Hepatocyte (in vitro differentiated cells): Measurements from ENCODE around the gene NUF2. TPM values are rescaled to one million over a fixed set of nuclear protein-coding genes. Genes with fewer than 3 reads are reported as not detected.

Experiments
- DNase-seq: peaks from one replicate; pipeline ENCODE4 v3.0.0-alpha.2; 2016; ENCODE audit warnings: low spot score
- H2AFZ ChIP-seq: fragments of 200-600 bp; sonication (generic); 2 replicates; pipeline ENCODE4 v1.6.0; 2016; ENCODE audit warnings: antibody characterized with exemption, mild to moderate bottlenecking
- H3K27ac ChIP-seq: fragments of 200-600 bp; sonication (generic); 2 replicates; pipeline ENCODE4 v1.5.1; 2016; ENCODE audit warnings: mild to moderate bottlenecking
- H3K27me3 ChIP-seq: fragments of 200-600 bp; sonication (generic); 2 replicates; pipeline ENCODE4 v1.6.1; 2016
- H3K36me3 ChIP-seq: fragments of 200-600 bp; sonication (generic); replicated peaks from 2 replicates; pipeline ENCODE4 v1.5.1; 2016; ENCODE audit warnings: low read depth; ENCODE audit not compliant: insufficient read depth
- H3K4me1 ChIP-seq: fragments of 200-600 bp; sonication (generic); 2 replicates; pipeline ENCODE4 v1.5.1; 2016; ENCODE audit warnings: mild to moderate bottlenecking, moderate library complexity; ENCODE audit not compliant: insufficient read depth
- H3K4me2 ChIP-seq: fragments of 200-600 bp; sonication (generic); 2 replicates; pipeline ENCODE4 v1.6.0; 2016
- H3K4me3 ChIP-seq: fragments of 200-600 bp; sonication (generic); 2 replicates; pipeline ENCODE4 v1.5.1; 2016; ENCODE audit warnings: mild to moderate bottlenecking
- H3K79me2 ChIP-seq: fragments of 200-600 bp; sonication (generic); 2 replicates; pipeline ENCODE4 v1.6.0; 2017; ENCODE audit warnings: mild to moderate bottlenecking
- H3K9me2 ChIP-seq: fragments of 200-600 bp; sonication (generic); replicated peaks from 2 replicates; pipeline ENCODE4 v1.6.0; 2017; ENCODE audit warnings: mild to moderate bottlenecking; ENCODE audit not compliant: insufficient read depth
- H3K9me3 ChIP-seq: fragments of 200-600 bp; sonication (generic); 2 replicates; pipeline ENCODE4 v1.5.1; 2016; ENCODE audit warnings: low read depth, mild to moderate bottlenecking
- H4K20me1 ChIP-seq: fragments of 200-600 bp; sonication (generic); 2 replicates; pipeline ENCODE4 v1.6.0; 2016; ENCODE audit warnings: mild to moderate bottlenecking; ENCODE audit not compliant: insufficient read depth, poor library complexity, severe bottlenecking
- CTCF ChIP-seq: fragments of 200-600 bp; sonication (generic); IDR thresholded peaks from 2 replicates; pipeline ENCODE4 v1.5.1; 2016; ENCODE audit warnings: antibody characterized with exemption, mild to moderate bottlenecking; ENCODE audit not compliant: poor library complexity
- EZH2 ChIP-seq: fragments of 200-600 bp; sonication (generic); IDR thresholded peaks from 2 replicates; pipeline ENCODE4 v1.6.1; 2016; ENCODE audit warnings: antibody characterized with exemption, mild to moderate bottlenecking, borderline replicate concordance
- EZH2phosphoT487 ChIP-seq: fragments of 200-600 bp; sonication (generic); IDR thresholded peaks from one replicate; pipeline ENCODE4 v1.6.1; 2018; ENCODE audit warnings: antibody characterized with exemption, mild to moderate bottlenecking, low read depth, moderate library complexity; ENCODE audit not compliant: unreplicated experiment, severe bottlenecking
- WGBS: methylation state at CpG from one replicate; pipeline ENCODE4 v1.1.6; 2016; ENCODE audit warnings: low lambda C conversion rate; ENCODE audit errors: missing lambda C conversion rate; 5-methylcytosine and 5-hydroxymethylcytosine counted together
- polyA plus RNA-seq: library from polyadenylated mRNA; unstranded; fragments of >200 nt; fragmentation: Nextera tagmentation; extraction: Ambion mirVana; gene quantifications from 2 replicates; pipeline ENCODE4 v1.2.1, GENCODE V29; 2016
- total RNA-seq: library from RNA; depleted of rRNA; stranded (reverse); fragments of >200 nt; gene quantifications from 2 replicates; pipeline ENCODE4 v1.2.3, GENCODE V29; 2014

The NUF2 gene
- total and polyA plus RNA-seq, 2 experiments from 2014 or later = 2.6 to 7.0 TPM

- Histone ChIP-seq H3K27me3 (no peaks in the 10 kb centered on the region), H3K4me3 (no peak overlapping the region)
Measured at GRCh38 chr1:163300568-163300967, 21.2 kb upstream of the NUF2 start.

GRCh38 chr1:163303561-163303960 lies 18.2 kb upstream of the NUF2 start:
- Histone ChIP-seq H3K4me1 (no peaks in the 10 kb centered on the region), H3K4me2 (no peak overlapping the region), H4K20me1 (no peaks in the 10 kb centered on the region), H3K4me3 (no peak overlapping the region), H3K27me3 (no peaks in the 10 kb centered on the region), H2AFZ (no peak overlapping the region), H3K79me2 (no peaks in the 10 kb centered on the region), H3K9me2 (no peaks in the 10 kb centered on the region), H3K36me3 (no peaks in the 10 kb centered on the region), H3K9me3 (no peaks in the 10 kb centered on the region), H3K27ac (no peak overlapping the region)
- WGBS = 95% methylated on average over 5 of the region's 5 CpGs
- TF ChIP-seq EZH2phosphoT487 (no peak), EZH2 (no peak), CTCF (no peak)
- no peak for DNase-seq

More at GRCh38 chr1:163300568-163300967, 21.2 kb upstream of the NUF2 start:
- DNase-seq = no peak
- Histone ChIP-seq H3K9me2 (no peaks in the 10 kb centered on the region), H3K79me2 (no peaks in the 10 kb centered on the region), H3K27ac (no peak overlapping the region), H4K20me1 (no peaks in the 10 kb centered on the region), H2AFZ (no peak overlapping the region), H3K9me3 (no peaks in the 10 kb centered on the region), H3K36me3 (no peaks in the 10 kb centered on the region), H3K4me2 (no peak overlapping the region), H3K4me1 (no peaks in the 10 kb centered on the region)
- 80% methylated on average over 4 of the region's 4 CpGs for WGBS
- no peak for TF ChIP-seq EZH2phosphoT487
- no peak for TF ChIP-seq EZH2
- no peak for TF ChIP-seq CTCF

- H3K4me3 ChIP-seq = no peak overlapping the region
- H3K4me1 ChIP-seq = no peaks in the 10 kb centered on the region
- no peaks in the 10 kb centered on the region for H3K36me3 ChIP-seq
- no peaks in the 10 kb centered on the region for H4K20me1 ChIP-seq
- no peak overlapping the region for H3K27ac ChIP-seq
- no peaks in the 10 kb centered on the region for H3K9me3 ChIP-seq
- H3K9me2 ChIP-seq = no peaks in the 10 kb centered on the region
- no peak for TF ChIP-seq EZH2phosphoT487
- TF ChIP-seq EZH2 = no peak
- TF ChIP-seq CTCF = no peak
- H2AFZ ChIP-seq = no peak overlapping the region
- no peak for DNase-seq
- H3K27me3 ChIP-seq = no peaks in the 10 kb centered on the region
- H3K79me2 ChIP-seq = no peaks in the 10 kb centered on the region
- H3K4me2 ChIP-seq = no peak overlapping the region
- 94% methylated on average over 1 of the region's 1 CpG for WGBS
Measured at GRCh38 chr1:163305441-163305840, 16.3 kb upstream of the NUF2 start.
